ENCODE measurements around the gene XPR1.

DNA sequence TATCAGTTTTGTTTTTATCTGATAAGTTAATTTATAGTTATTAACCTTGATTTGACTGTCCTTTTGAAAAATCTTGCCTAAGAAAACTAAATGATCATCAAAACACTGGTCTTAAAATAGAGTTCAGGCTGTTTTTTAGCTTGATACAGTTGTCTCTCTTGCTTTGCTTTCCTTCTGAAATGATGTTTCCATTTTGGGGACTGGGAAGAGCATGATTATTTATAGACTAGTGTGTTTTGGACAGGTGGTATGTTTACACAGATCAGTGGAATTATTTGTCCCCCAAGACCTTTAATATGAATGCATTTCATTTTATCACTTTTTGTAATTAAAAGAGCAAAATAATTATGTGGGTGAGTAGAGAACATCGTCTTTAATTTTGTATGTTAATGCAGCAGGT, 90.8 kb downstream of the XPR1 start:
- TF ChIP-seq, protein P1, sequence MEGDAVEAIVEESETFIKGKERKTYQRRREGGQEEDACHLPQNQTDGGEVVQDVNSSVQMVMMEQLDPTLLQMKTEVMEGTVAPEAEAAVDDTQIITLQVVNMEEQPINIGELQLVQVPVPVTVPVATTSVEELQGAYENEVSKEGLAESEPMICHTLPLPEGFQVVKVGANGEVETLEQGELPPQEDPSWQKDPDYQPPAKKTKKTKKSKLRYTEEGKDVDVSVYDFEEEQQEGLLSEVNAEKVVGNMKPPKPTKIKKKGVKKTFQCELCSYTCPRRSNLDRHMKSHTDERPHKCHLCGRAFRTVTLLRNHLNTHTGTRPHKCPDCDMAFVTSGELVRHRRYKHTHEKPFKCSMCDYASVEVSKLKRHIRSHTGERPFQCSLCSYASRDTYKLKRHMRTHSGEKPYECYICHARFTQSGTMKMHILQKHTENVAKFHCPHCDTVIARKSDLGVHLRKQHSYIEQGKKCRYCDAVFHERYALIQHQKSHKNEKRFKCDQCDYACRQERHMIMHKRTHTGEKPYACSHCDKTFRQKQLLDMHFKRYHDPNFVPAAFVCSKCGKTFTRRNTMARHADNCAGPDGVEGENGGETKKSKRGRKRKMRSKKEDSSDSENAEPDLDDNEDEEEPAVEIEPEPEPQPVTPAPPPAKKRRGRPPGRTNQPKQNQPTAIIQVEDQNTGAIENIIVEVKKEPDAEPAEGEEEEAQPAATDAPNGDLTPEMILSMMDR (IDR thresholded peaks at IDR 0.05; ENCODE audit: control extremely low read depth in 1 of 3, insufficient read depth in 1 of 3, low read depth in 1 of 3, low read length in 3 of 3) = no peak
- no peak for TF ChIP-seq JUND (IDR thresholded peaks at IDR 0.05; ENCODE audit: low read length)

All from H1 (cell line).